ENCODE data around the gene PRM1. TPM values are rescaled to one million over a fixed set of nuclear protein-coding genes. Genes with fewer than 3 reads are reported as not detected.

Gene PRM1
- total and polyA plus RNA-seq, 4 donors = not detected

- H3K9ac ChIP-seq (ENCODE audit: low read depth in 1 of 2, low read length in 2 of 2) = peak overlapping the region in 1 of 2 donors; percentile 42
Observed at GRCh38 chr16:11258553-11259492, 22.3 kb downstream of the PRM1 start.

More at GRCh38 chr16:11258553-11259492, 22.3 kb downstream of the PRM1 start:
- peak overlapping the region; percentile 63 to 85 for H3K27ac ChIP-seq (ENCODE audit: low read depth in 1 of 2, low read length in 2 of 2)
- H3K27me3 ChIP-seq (ENCODE audit: control insufficient read depth in 4 of 4, insufficient read depth in 4 of 4, low read length in 3 of 4) = no peaks in the 10 kb centered on the region
- DNase-seq (ENCODE audit: low spot score) = no peak
- H3K4me3 ChIP-seq (ENCODE audit: low read depth in 1 of 3, low read length in 3 of 3) = peak overlapping the region; percentile 35 to 55 (median 51)
- 22% methylated on average over 15 of the region's 15 CpGs for WGBS
- TF ChIP-seq EGR1 (IDR thresholded peaks at IDR 0.05; ENCODE audit: low read depth in 2 of 2) (no peak), FOXA2 (IDR thresholded peaks at IDR 0.05) (peak; percentile 63), JUND (IDR thresholded peaks at IDR 0.05) (peak; percentile 48 to 59), TAF1 (conservative IDR thresholded peaks at IDR 0.05) (no peak), REST (IDR thresholded peaks at IDR 0.05) (peak; percentile 36), SP1 (IDR thresholded peaks at IDR 0.05) (peak; percentile 93), ATF3 (IDR thresholded peaks at IDR 0.05) (no peak), GABPA (IDR thresholded peaks at IDR 0.05 in 1 of 2, conservative IDR thresholded peaks at IDR 0.05 in 1 of 2) (no peak), RAD21 (IDR thresholded peaks at IDR 0.05) (peak; percentile 45 to 57), FOXA1 (IDR thresholded peaks at IDR 0.05) (peak; percentile 58), HNF4G (IDR thresholded peaks at IDR 0.05) (no peak), HNF4A (conservative IDR thresholded peaks at IDR 0.05) (peak; percentile 93 to 94), CTCF (IDR thresholded peaks at IDR 0.05; ENCODE audit: low read depth, low read length, missing input control) (no peak), NR2F2 (IDR thresholded peaks at IDR 0.05) (peak; percentile 87), YY1 (IDR thresholded peaks at IDR 0.05) (peak; percentile 86), MAX (IDR thresholded peaks at IDR 0.05) (peak; percentile 75), ZBTB33 (IDR thresholded peaks at IDR 0.05) (peak; percentile 75), RXRA (IDR thresholded peaks at IDR 0.05) (peak; percentile 97 to 98)
- H3K4me1 ChIP-seq (ENCODE audit: control insufficient read depth in 4 of 4, insufficient read depth in 4 of 4, low read length in 3 of 4) = peaks cover 10 to 43% (median 28%) of the 10 kb centered on the region in 4 donors
- no peaks in the 10 kb centered on the region for H3K36me3 ChIP-seq (ENCODE audit: control insufficient read depth in 4 of 4, insufficient read depth in 3 of 4, low read depth in 1 of 4, low read length in 3 of 4)
- H3K9me3 ChIP-seq (ENCODE audit: control insufficient read depth in 4 of 4, low read length in 3 of 4) = no peaks in the 10 kb centered on the region
